Uterus (tissue), 4 donors: Measurements from ENCODE around the gene CERS5. TPM values are rescaled to one million over a fixed set of nuclear protein-coding genes. Genes with fewer than 3 reads are reported as not detected.
A peak's percentile ranks its signal among the peaks of the same experiment; 100 is the strongest.
"Not testable (repeated sequence)": the region's sequence is repeated elsewhere in the genome, so short reads cannot be mapped to it uniquely, and the experiment has no call there.

ENCODE experiments used
- DNase-seq, 2 donors: peaks; one replicate each; pipeline ENCODE4 v3.0.0-alpha.2; 2019 to 2020
- H3K27ac ChIP-seq, 2 donors: fragments of 200-600 bp; sonication (generic); 1 replicate in 1 of 2; 2 replicates in 1 of 2; pipeline ENCODE4 v1.5.1; 2016 to 2018
- H3K27me3 ChIP-seq, 2 donors: fragments of 200-600 bp; sonication (generic); one replicate each; pipeline ENCODE4 v1.5.1; 2018 to 2019; ENCODE audit warnings: control low read depth in 1 of 2
- H3K36me3 ChIP-seq, 2 donors: fragments of 200-600 bp; sonication (generic); one replicate each; pipeline ENCODE4 v1.5.1; 2019; ENCODE audit warnings: control low read depth in 1 of 2
- H3K4me1 ChIP-seq, 2 donors: fragments of 200-600 bp; sonication (generic); one replicate each; pipeline ENCODE4 v1.5.1; 2018 to 2019; ENCODE audit warnings: control low read depth in 1 of 2
- H3K4me3 ChIP-seq, 2 donors: fragments of 200-600 bp; sonication (generic); 1 replicate in 1 of 2; 2 replicates in 1 of 2; pipeline ENCODE4 v1.5.1; 2018 to 2019; ENCODE audit warnings: mild to moderate bottlenecking in 1 of 2
- H3K9me3 ChIP-seq, 2 donors: fragments of 200-600 bp; sonication (generic); one replicate each; pipeline ENCODE4 v1.5.1; 2019; ENCODE audit warnings: control low read depth in 1 of 2
- CTCF ChIP-seq, 4 experiments: fragments of 200-600 bp in 2 of 4; fragments of 450-650 bp in 2 of 4; sonication (generic) in 2 of 4; IDR thresholded peaks; one replicate each; pipeline ENCODE4 v1.5.1; 2016 to 2019; ENCODE audit warnings: antibody characterized with exemption in 4 of 4, mild to moderate bottlenecking in 2 of 4, moderate library complexity in 1 of 4
- POLR2A ChIP-seq, 2 donors: fragments of 450-650 bp; IDR thresholded peaks; one replicate each; pipeline ENCODE4 v1.6.1; 2016; ENCODE audit warnings: antibody characterized with exemption in 2 of 2, mild to moderate bottlenecking in 1 of 2, moderate library complexity in 1 of 2
- intact Hi-C: fragments of 100-400 bp; cut with DNase I; formaldehyde crosslinking; loops from one replicate; pipeline ENCODE4 v1.15.1; 2023; ENCODE audit warnings: low total_unique reads
- total RNA-seq, 4 donors: library from RNA; depleted of rRNA in 3 of 4; stranded (reverse); fragments of >200 nt in 3 of 4; gene quantifications; one replicate each; pipeline versions ENCODE4 v1.1.0 to v1.2.4, GENCODE V29; 2014 to 2023
- donor health status: DM: yes; HTN: yes; CAD: no.

CERS5 gene
- total RNA-seq, 4 donors from 2014 or later, result 9.1 to 73.9 (median 40.5) TPM

GRCh38 chr12:50149311-50149710, 17.9 kb downstream of the CERS5 start:
- Histone ChIP-seq H3K27ac (no peak overlapping the region), H3K27me3 (no peaks in the 10 kb centered on the region), H3K9me3 (no peaks in the 10 kb centered on the region), H3K4me1 (no peaks in the 10 kb centered on the region), H3K4me3 (no peak overlapping the region), H3K36me3 (no peaks in the 10 kb centered on the region)
- TF ChIP-seq CTCF (IDR thresholded peaks at IDR 0.05) (no peak), POLR2A (IDR thresholded peaks at IDR 0.05) (no peak)
- DNase-seq, result no peak
- intact Hi-C loops, result no loop called here

DNA sequence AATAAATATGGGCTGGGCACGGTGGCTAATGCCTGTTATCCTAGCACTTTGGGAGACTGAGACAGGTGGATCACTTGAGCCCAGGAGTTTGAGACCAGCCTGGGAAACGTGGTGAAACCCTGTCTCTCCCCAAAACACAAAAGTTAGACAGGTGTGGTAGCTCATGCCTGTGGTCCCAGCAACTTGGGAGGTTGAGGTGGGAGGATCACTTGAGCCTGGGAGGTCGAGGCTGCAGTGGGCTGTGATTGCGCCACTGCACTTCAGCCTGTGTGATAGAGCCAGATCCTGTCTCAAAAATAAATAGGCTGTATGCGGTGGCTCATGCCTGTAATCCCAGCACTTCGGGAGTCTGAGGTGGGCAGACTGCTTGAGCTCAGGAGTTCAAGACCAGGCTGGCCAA, 19.2 kb downstream of the CERS5 start:
- DNase-seq, H3K9me3 ChIP-seq, H3K27me3 ChIP-seq, H3K36me3 ChIP-seq, H3K4me3 ChIP-seq, H3K27ac ChIP-seq, intact Hi-C loops, H3K4me1 ChIP-seq: not testable (repeated sequence)

- no peak overlapping the region for H3K27ac ChIP-seq
- H3K4me1 ChIP-seq, result no peaks in the 10 kb centered on the region
- H3K27me3 ChIP-seq, result no peaks in the 10 kb centered on the region
- intact Hi-C loops, result no loop called here
- DNase-seq, result no peak
- no peak for TF ChIP-seq CTCF (IDR thresholded peaks at IDR 0.05)
- no peak for TF ChIP-seq POLR2A (IDR thresholded peaks at IDR 0.05)
- H3K4me3 ChIP-seq, result no peak overlapping the region
- H3K36me3 ChIP-seq, result no peaks in the 10 kb centered on the region
- H3K9me3 ChIP-seq, result no peaks in the 10 kb centered on the region
Measured at GRCh38 chr12:50147281-50147680, 19.9 kb downstream of the CERS5 start.

DNA sequence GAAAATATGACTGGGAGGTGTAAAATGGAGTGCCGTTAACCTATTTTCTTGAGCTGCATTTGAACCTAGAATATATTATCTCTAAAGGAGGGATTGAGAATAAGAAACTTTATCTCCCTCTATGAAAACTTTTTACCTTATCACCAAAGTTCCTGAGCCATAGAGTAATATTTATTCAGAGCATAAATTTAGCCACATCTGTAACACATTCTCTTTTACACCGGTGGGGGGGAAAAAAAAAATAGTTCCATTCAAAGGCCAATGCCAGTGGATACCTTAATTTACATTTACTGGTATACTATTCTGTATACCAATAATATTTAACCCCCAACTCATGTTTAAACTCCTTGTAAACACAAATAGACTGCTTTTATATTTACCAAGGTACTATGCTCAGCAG, 21.7 kb downstream of the CERS5 start:
- TF ChIP-seq POLR2A (IDR thresholded peaks at IDR 0.05) (no peak), CTCF (IDR thresholded peaks at IDR 0.05) (no peak)
- intact Hi-C loops, result no loop called here
- H3K27me3 ChIP-seq, result no peaks in the 10 kb centered on the region
- no peak overlapping the region for H3K4me3 ChIP-seq
- no peaks in the 10 kb centered on the region for H3K36me3 ChIP-seq
- no peaks in the 10 kb centered on the region for H3K9me3 ChIP-seq
- H3K4me1 ChIP-seq, result no peaks in the 10 kb centered on the region
- no peak for DNase-seq
- no peak overlapping the region for H3K27ac ChIP-seq

GRCh38 chr12:50142993-50143392, 24.2 kb downstream of the CERS5 start:
- TF ChIP-seq POLR2A (IDR thresholded peaks at IDR 0.05) (no peak), CTCF (IDR thresholded peaks at IDR 0.05) (no peak)
- no peak for DNase-seq
- no peak overlapping the region for H3K27ac ChIP-seq
- H3K36me3 ChIP-seq, result no peaks in the 10 kb centered on the region
- intact Hi-C loops, result no loop called here
- H3K4me3 ChIP-seq, result no peak overlapping the region
- H3K4me1 ChIP-seq, result no peaks in the 10 kb centered on the region
- no peaks in the 10 kb centered on the region for H3K27me3 ChIP-seq
- H3K9me3 ChIP-seq, result no peaks in the 10 kb centered on the region

GRCh38 chr12:50132505-50133135, 34.5 kb downstream of the CERS5 start:
- DNase-seq, result no peak
- intact Hi-C loops, result no loop called here
- Histone ChIP-seq H3K9me3 (no peaks in the 10 kb centered on the region), H3K4me3 (no peak overlapping the region), H3K27ac (no peak overlapping the region), H3K4me1 (no peaks in the 10 kb centered on the region), H3K36me3 (no peaks in the 10 kb centered on the region), H3K27me3 (no peaks in the 10 kb centered on the region)
- TF ChIP-seq POLR2A (IDR thresholded peaks at IDR 0.05) (no peak), CTCF (IDR thresholded peaks at IDR 0.05) (peak in 2 of 4 experiments; percentile 31 to 47)
